Endothelial cell of umbilical vein (primary cell): ENCODE measurements around the gene PER3. TPM values are rescaled to one million over a fixed set of nuclear protein-coding genes. Genes with fewer than 3 reads are reported as not detected.

Experiments used
- BruUV-seq: library from RNA; stranded (reverse); fragments of 400-500 nt; replicated peaks from 2 replicates; lab custom pipeline; 2021; lab: Mats Ljungman, UMichigan
- CTCF ChIA-PET: fragments of 300-600, 350-600 bp; sonication (Branson Sonifier 250); formaldehyde crosslinking; loops from one replicate; lab custom pipeline; 2021; ENCODE audit warnings: antibody characterized with exemption, inconsistent platforms; lab: Charles Lee
- POLR2A ChIA-PET: fragments of 300-600, 350-600 bp; sonication (Branson Sonifier 250); formaldehyde crosslinking; loops from one replicate; lab custom pipeline; 2021; ENCODE audit warnings: antibody characterized with exemption, inconsistent platforms; lab: Charles Lee
- DNase-seq: peaks from one replicate; pipeline ENCODE4 v3.0.0-alpha.2; 2011; ENCODE audit warnings: low read depth, low spot score
- FAIRE-seq: peaks from 2 replicates; lab custom pipeline; 2011; peaks lifted over from hg19 to GRCh38; lab: Jason Lieb, UNC
- H2AFZ ChIP-seq: 2 replicates; pipeline ENCODE4 v1.6.0; 2012; ENCODE audit warnings: low read depth, low read length, control low read depth, inconsistent platforms
- H3K27ac ChIP-seq: 2 replicates; pipeline ENCODE4 v1.5.1; 2011; ENCODE audit warnings: low read depth, mild to moderate bottlenecking, control low read depth, low read length, moderate library complexity; ENCODE audit not compliant: insufficient read depth
- H3K27me3 ChIP-seq, 2 experiments: 2 replicates each; pipeline versions ENCODE4 v1.6.0 to v1.6.1; 2011; ENCODE audit warnings: low read length in 2 of 2, mixed read lengths in 1 of 2; ENCODE audit not compliant: control insufficient read depth in 2 of 2, insufficient read depth in 2 of 2
- H3K36me3 ChIP-seq, 2 experiments: 2 replicates in 1 of 2; 3 replicates in 1 of 2; pipeline ENCODE4 v1.5.1; 2011; ENCODE audit warnings: low read length in 2 of 2, mild to moderate bottlenecking in 1 of 2, moderate library complexity in 1 of 2; ENCODE audit not compliant: control insufficient read depth in 2 of 2, insufficient read depth in 2 of 2; ENCODE audit errors: extremely low read depth in 1 of 2
- H3K4me1 ChIP-seq: 3 replicates; pipeline ENCODE4 v1.5.1; 2011; ENCODE audit warnings: mild to moderate bottlenecking, low read length; ENCODE audit not compliant: control insufficient read depth, insufficient read depth; ENCODE audit errors: extremely low read depth
- H3K4me2 ChIP-seq: 2 replicates; pipeline ENCODE4 v1.6.1; 2011; ENCODE audit warnings: low read length, control low read depth, mixed read lengths; ENCODE audit not compliant: insufficient read depth
- H3K4me3 ChIP-seq, 3 experiments: fragments of 200-600 bp in 1 of 3; sonication (generic), shearing (Covaris generic) in 1 of 3; replicated peaks in 1 of 3; 2 replicates each; pipeline ENCODE4 v1.5.1; 2011 to 2016; ENCODE audit warnings: control low read depth in 3 of 3, low read length in 3 of 3, mild to moderate bottlenecking in 2 of 3, inconsistent platforms in 1 of 3, low read depth in 1 of 3, moderate library complexity in 1 of 3; ENCODE audit not compliant: insufficient read depth in 1 of 3
- H3K79me2 ChIP-seq: 2 replicates; pipeline ENCODE4 v1.6.0; 2012; ENCODE audit warnings: low read length, inconsistent platforms; ENCODE audit not compliant: control insufficient read depth, insufficient read depth
- H3K9ac ChIP-seq: replicated peaks from 2 replicates; pipeline ENCODE3; 2011; ENCODE audit warnings: low read length, control low read depth; ENCODE audit not compliant: insufficient read depth; ENCODE audit errors: extremely low read depth
- H3K9me1 ChIP-seq: replicated peaks from 3 replicates; pipeline ENCODE4 v1.6.0; 2011; ENCODE audit warnings: mild to moderate bottlenecking, low read length; ENCODE audit not compliant: control insufficient read depth, insufficient read depth; ENCODE audit errors: extremely low read depth
- H3K9me3 ChIP-seq: replicated peaks from 2 replicates; pipeline ENCODE4 v1.5.1; 2012; ENCODE audit warnings: low read length, inconsistent platforms; ENCODE audit not compliant: control insufficient read depth, insufficient read depth
- H4K20me1 ChIP-seq: replicated peaks from 2 replicates; pipeline ENCODE3; 2011; ENCODE audit warnings: mild to moderate bottlenecking, low read length; ENCODE audit not compliant: control insufficient read depth, insufficient read depth; ENCODE audit errors: extremely low read depth
- CTCF ChIP-seq, 2 donors: IDR thresholded peaks; 1 replicate in 1 of 2; 2 replicates in 1 of 2; pipeline ENCODE4 v1.5.1; 2011; ENCODE audit warnings: low read length in 2 of 2, mild to moderate bottlenecking in 2 of 2, moderate library complexity in 2 of 2, control low read depth in 1 of 2, inconsistent platforms in 1 of 2, low read depth in 1 of 2; ENCODE audit not compliant: insufficient read depth in 1 of 2; ENCODE audit errors: extremely low read depth in 1 of 2
- EZH2 ChIP-seq: IDR thresholded peaks from 2 replicates; pipeline ENCODE4 v1.6.1; 2012; ENCODE audit warnings: borderline replicate concordance, low read depth, mild to moderate bottlenecking, moderate library complexity, low read length, inconsistent platforms; ENCODE audit not compliant: severe bottlenecking
- FOS ChIP-seq: IDR thresholded peaks from 2 replicates; pipeline ENCODE4 v1.6.1; 2011; ENCODE audit warnings: mild to moderate bottlenecking, low read length, moderate library complexity, borderline replicate concordance; ENCODE audit not compliant: insufficient read depth
- GATA2 ChIP-seq: IDR thresholded peaks from 2 replicates; pipeline ENCODE4 v1.7.0; 2011; ENCODE audit warnings: low read depth, mild to moderate bottlenecking, moderate library complexity, mixed read lengths, low read length; ENCODE audit not compliant: insufficient read length, insufficient read depth
- JUN ChIP-seq: IDR thresholded peaks from 2 replicates; pipeline ENCODE4 v1.6.1; 2011; ENCODE audit warnings: borderline replicate concordance, low read depth; ENCODE audit not compliant: insufficient read length, insufficient read depth
- MAX ChIP-seq: IDR thresholded peaks from 2 replicates; pipeline ENCODE4 v1.6.1; 2011; ENCODE audit not compliant: insufficient read depth, insufficient read length
- MYC ChIP-seq: IDR thresholded peaks from one replicate; pipeline ENCODE4 v1.6.1; 2011; ENCODE audit warnings: mild to moderate bottlenecking, low read depth, low read length
- POLR2A ChIP-seq: IDR thresholded peaks from 2 replicates; pipeline ENCODE4 v1.6.1; 2012; ENCODE audit warnings: low read depth, mild to moderate bottlenecking, control low read depth, low read length
- POLR2AphosphoS5 ChIP-seq: IDR thresholded peaks from 2 replicates; pipeline ENCODE4 v1.6.1; 2012; ENCODE audit warnings: low read depth, mild to moderate bottlenecking, control low read depth, low read length, moderate library complexity; ENCODE audit not compliant: insufficient read depth
- dilution Hi-C: fragments of 300-500 bp; cut with MboI; formaldehyde crosslinking; loops from one replicate; pipeline ENCODE4 v1.15.0; 2019; ENCODE audit warnings: low sequenced_read_pairs; ENCODE audit not compliant: extremely low pct_ligation_motif_present
- intact Hi-C: fragments of 100-400 bp; cut with micrococcal nuclease; formaldehyde crosslinking; loops from one replicate; pipeline ENCODE4 v1.10.0; 2022
- polyA plus RNA-seq, 4 experiments: library from polyadenylated mRNA; depleted of rRNA in 3 of 4; stranded (reverse) in 3 of 4; unstranded in 1 of 4; fragments of >200 nt; gene quantifications; 2 replicates each; pipeline versions ENCODE4 v1.2.1 to v1.2.3, GENCODE V29; 2011 to 2012; ENCODE audit warnings: missing spikeins in 1 of 4
- total RNA-seq: library from RNA; stranded (reverse); gene quantifications from 2 replicates; pipeline ENCODE4 v1.2.3, GENCODE V29; 2021

The PER3 gene
- total and polyA plus RNA-seq, 2 donors (not counting 3 experiments of a cell fraction or from before 2014, with no cell fraction given) = 2.5 to 2.6 TPM

- no peak overlapping the region for H3K9ac ChIP-seq
- H3K9me3 ChIP-seq = no peaks in the 10 kb centered on the region
- H3K4me3 ChIP-seq = no peak overlapping the region
- no peaks in the 10 kb centered on the region for H3K9me1 ChIP-seq
- dilution Hi-C loops = no loop called here
- ChIA-PET CTCF (no interaction called here), POLR2A (no interaction called here)
- H3K27ac ChIP-seq = no peak overlapping the region
- H3K79me2 ChIP-seq = no peaks in the 10 kb centered on the region
- no peaks in the 10 kb centered on the region for H4K20me1 ChIP-seq
- H3K27me3 ChIP-seq = no peaks in the 10 kb centered on the region
- TF ChIP-seq POLR2A = no peak
- TF ChIP-seq CTCF (IDR thresholded peaks at IDR 0.05; ENCODE audit: extremely low read depth in 1 of 2, insufficient read depth in 1 of 2, low read depth in 1 of 2, low read length in 2 of 2) = no peak
- TF ChIP-seq POLR2AphosphoS5 = no peak
- TF ChIP-seq GATA2 = no peak
- no peak for TF ChIP-seq MYC
- no peak for TF ChIP-seq JUN
- TF ChIP-seq FOS = no peak
- TF ChIP-seq EZH2 = no peak
- TF ChIP-seq MAX = no peak
- BruUV-seq = no TSS peak
- DNase-seq (no peak), FAIRE-seq (no peak)
- no peaks in the 10 kb centered on the region for H3K4me1 ChIP-seq
- no peaks in the 10 kb centered on the region for H3K36me3 ChIP-seq
- H3K4me2 ChIP-seq = no peak overlapping the region
- intact Hi-C loops = loop anchor here (5.0 kb wide), 1 partner anchor 137 kb away; the partner anchor contains the start of gene TNFRSF9
- no peak overlapping the region for H2AFZ ChIP-seq
Observed at GRCh38 chr1:7805460-7805859, 21.4 kb downstream of the PER3 start.
